ENCODE results near the gene PTGS1. TPM values are rescaled to one million over a fixed set of nuclear protein-coding genes. Genes with fewer than 3 reads are reported as not detected.
A peak's percentile ranks its signal among the peaks of the same experiment; 100 is the strongest.

The PTGS1 gene
- total and polyA plus RNA-seq, 2 donors (not counting 1 experiment from before 2014, with no cell fraction given) = 9.5 to 15.3 TPM

DNA sequence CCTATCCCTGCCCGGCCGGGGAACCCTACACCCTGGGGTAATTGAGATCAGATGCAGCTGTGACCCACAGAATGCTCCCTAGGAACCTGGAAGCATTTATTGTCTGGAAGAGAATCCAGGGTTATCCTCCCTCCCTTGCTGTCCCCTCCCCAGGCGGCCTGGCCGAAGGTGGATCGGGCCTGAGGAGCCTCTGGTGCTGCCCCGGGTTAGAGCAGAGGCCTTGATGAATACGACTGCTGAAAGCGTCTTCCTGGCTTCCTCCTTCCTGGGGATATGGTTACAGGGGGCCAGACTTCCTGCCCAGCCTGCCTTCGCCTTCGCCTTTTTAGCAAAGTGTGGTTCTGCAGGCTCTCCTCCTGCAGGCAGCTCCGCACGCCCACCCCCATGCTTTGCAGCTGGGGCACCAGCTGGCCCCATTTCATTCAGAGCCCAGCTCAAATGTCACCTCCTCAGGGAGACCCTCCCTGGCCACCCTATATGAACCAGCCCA is 22.5 kb upstream of the PTGS1 start:
- Histone ChIP-seq H3K79me2 (ENCODE audit: control insufficient read depth, insufficient read depth, low read length) (no peaks in the 10 kb centered on the region), H3K4me1 (ENCODE audit: control insufficient read depth in 2 of 2, insufficient read depth in 2 of 2, low read length in 2 of 2) (peaks cover 9 to 12% of the 10 kb centered on the region in 2 donors), H2AFZ (ENCODE audit: insufficient read depth, low read depth, low read length, poor library complexity, severe bottlenecking) (no peak overlapping the region), H3K36me3 (replicated peaks in 1 of 2; ENCODE audit: control extremely low read depth in 1 of 2, control insufficient read depth in 1 of 2, extremely low read depth in 1 of 2, insufficient read depth in 2 of 2, low read length in 1 of 2) (no peaks in the 10 kb centered on the region), H4K20me1 (ENCODE audit: control insufficient read depth, insufficient read depth, low read length, poor library complexity, severe bottlenecking) (no peaks in the 10 kb centered on the region), H3K4me2 (replicated peaks; ENCODE audit: low read depth, low read length, poor library complexity, severe bottlenecking) (no peak overlapping the region), H3K27me3 (replicated peaks in 1 of 4; ENCODE audit: control extremely low read depth in 1 of 4, control insufficient read depth in 3 of 4, insufficient read depth in 4 of 4, low read length in 3 of 4) (peaks cover 0 to 33% (median 12%) of the 10 kb centered on the region in 4 experiments), H3K27ac (ENCODE audit: low read length in 2 of 2) (no peak overlapping the region), H3K9ac (ENCODE audit: low read length) (no peak overlapping the region), H3K9me3 (ENCODE audit: control extremely low read depth in 1 of 3, control insufficient read depth in 2 of 3, insufficient read depth in 1 of 3, low read length in 2 of 3) (peaks cover 0 to 14% (median 0%) of the 10 kb centered on the region in 3 donors), H3K4me3 (ENCODE audit: control extremely low read depth in 1 of 5, extremely low read depth in 1 of 5, insufficient read depth in 1 of 5, low read depth in 2 of 5, low read length in 4 of 5) (no peak overlapping the region)
- H3K27me3 Mint-ChIP-seq = peaks cover 39% of the 10 kb centered on the region
- no peak for DNase-seq
- POLR2A ChIA-PET = no interaction called here
- CTCF ChIA-PET = interaction anchor here (10.9 to 15.5 kb wide), 2 partner anchors 226 to 251 kb away, joined by 159 to 323 read pairs; no protein-coding TSS in a partner anchor
- ATAC-seq (ENCODE audit: low read depth) = no peak
- intact Hi-C loops (cut with micrococcal nuclease) = no loop called here
- WGBS (ENCODE audit: insufficient coverage) = 18% methylated on average over 10 of the region's 12 CpGs
- no peak overlapping the region for H3K4me3 Mint-ChIP-seq
- H3K27ac Mint-ChIP-seq = no peak overlapping the region
- peaks cover 6% of the 10 kb centered on the region for H3K4me1 Mint-ChIP-seq
- TF ChIP-seq, protein P1, sequence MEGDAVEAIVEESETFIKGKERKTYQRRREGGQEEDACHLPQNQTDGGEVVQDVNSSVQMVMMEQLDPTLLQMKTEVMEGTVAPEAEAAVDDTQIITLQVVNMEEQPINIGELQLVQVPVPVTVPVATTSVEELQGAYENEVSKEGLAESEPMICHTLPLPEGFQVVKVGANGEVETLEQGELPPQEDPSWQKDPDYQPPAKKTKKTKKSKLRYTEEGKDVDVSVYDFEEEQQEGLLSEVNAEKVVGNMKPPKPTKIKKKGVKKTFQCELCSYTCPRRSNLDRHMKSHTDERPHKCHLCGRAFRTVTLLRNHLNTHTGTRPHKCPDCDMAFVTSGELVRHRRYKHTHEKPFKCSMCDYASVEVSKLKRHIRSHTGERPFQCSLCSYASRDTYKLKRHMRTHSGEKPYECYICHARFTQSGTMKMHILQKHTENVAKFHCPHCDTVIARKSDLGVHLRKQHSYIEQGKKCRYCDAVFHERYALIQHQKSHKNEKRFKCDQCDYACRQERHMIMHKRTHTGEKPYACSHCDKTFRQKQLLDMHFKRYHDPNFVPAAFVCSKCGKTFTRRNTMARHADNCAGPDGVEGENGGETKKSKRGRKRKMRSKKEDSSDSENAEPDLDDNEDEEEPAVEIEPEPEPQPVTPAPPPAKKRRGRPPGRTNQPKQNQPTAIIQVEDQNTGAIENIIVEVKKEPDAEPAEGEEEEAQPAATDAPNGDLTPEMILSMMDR (IDR thresholded peaks at IDR 0.05) = no peak
- TF ChIP-seq EZH2 (IDR thresholded peaks at IDR 0.05; ENCODE audit: borderline replicate concordance, insufficient read depth, low read depth, low read length, poor library complexity, severe bottlenecking) = no peak
- H3K9me3 Mint-ChIP-seq (ENCODE audit: insufficient read depth) = peaks cover 2% of the 10 kb centered on the region

DNA sequence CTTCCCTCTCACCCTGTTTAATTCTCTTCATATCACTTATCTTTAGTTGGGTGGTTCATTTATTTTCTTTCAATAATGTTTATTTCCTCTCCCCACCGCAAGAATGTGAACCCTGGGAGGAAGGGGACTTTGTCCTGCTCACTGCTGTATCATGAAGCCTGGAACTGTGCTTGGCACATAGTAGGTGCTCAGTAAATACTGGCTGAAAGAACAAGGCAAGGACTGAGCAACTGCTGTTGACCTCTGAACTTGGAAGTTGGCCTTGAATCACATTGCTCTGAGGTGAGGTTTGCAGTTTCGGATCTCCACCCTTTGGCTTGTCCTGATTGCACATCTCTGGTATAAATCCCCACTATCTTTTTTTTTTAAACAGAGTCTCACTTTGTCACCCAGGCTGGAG is 22.0 kb upstream of the PTGS1 start:
- Mint-ChIP-seq H3K27me3 (peaks cover 39% of the 10 kb centered on the region), H3K9me3 (ENCODE audit: insufficient read depth) (peaks cover 4% of the 10 kb centered on the region), H3K4me1 (peaks cover 6% of the 10 kb centered on the region), H3K4me3 (peak overlapping the region; percentile 44), H3K27ac (no peak overlapping the region)
- DNase-seq = no peak
- WGBS (ENCODE audit: insufficient coverage) = 100% methylated on average over 1 of the region's 2 CpGs
- H3K79me2 ChIP-seq (ENCODE audit: control insufficient read depth, insufficient read depth, low read length) = no peaks in the 10 kb centered on the region
- intact Hi-C loops (cut with micrococcal nuclease) = no loop called here
- H3K27ac ChIP-seq (ENCODE audit: low read length in 2 of 2) = no peak overlapping the region
- H3K4me2 ChIP-seq (replicated peaks; ENCODE audit: low read depth, low read length, poor library complexity, severe bottlenecking) = no peak overlapping the region
- H4K20me1 ChIP-seq (ENCODE audit: control insufficient read depth, insufficient read depth, low read length, poor library complexity, severe bottlenecking) = no peaks in the 10 kb centered on the region
- no peak for TF ChIP-seq EZH2 (IDR thresholded peaks at IDR 0.05; ENCODE audit: borderline replicate concordance, insufficient read depth, low read depth, low read length, poor library complexity, severe bottlenecking)
- TF ChIP-seq, protein P1 (IDR thresholded peaks at IDR 0.05) = no peak
- H3K9me3 ChIP-seq (ENCODE audit: control extremely low read depth in 1 of 3, control insufficient read depth in 2 of 3, insufficient read depth in 1 of 3, low read length in 2 of 3) = peaks cover 0 to 19% (median 0%) of the 10 kb centered on the region in 3 donors
- no peak overlapping the region for H3K9ac ChIP-seq (ENCODE audit: low read length)
- H3K4me1 ChIP-seq (ENCODE audit: control insufficient read depth in 2 of 2, insufficient read depth in 2 of 2, low read length in 2 of 2) = peaks cover 9 to 12% of the 10 kb centered on the region in 2 donors
- ChIA-PET POLR2A (no interaction called here), CTCF (interaction anchor here (2.2 to 15.5 kb wide), 3 partner anchors 226 to 251 kb away, joined by 12 to 323 read pairs (median 159); no protein-coding TSS in a partner anchor)
- peaks cover 0 to 35% (median 12%) of the 10 kb centered on the region in 4 experiments for H3K27me3 ChIP-seq (replicated peaks in 1 of 4; ENCODE audit: control extremely low read depth in 1 of 4, control insufficient read depth in 3 of 4, insufficient read depth in 4 of 4, low read length in 3 of 4)
- no peak overlapping the region for H2AFZ ChIP-seq (ENCODE audit: insufficient read depth, low read depth, low read length, poor library complexity, severe bottlenecking)
- no peak for ATAC-seq (ENCODE audit: low read depth)
- no peaks in the 10 kb centered on the region for H3K36me3 ChIP-seq (replicated peaks in 1 of 2; ENCODE audit: control extremely low read depth in 1 of 2, control insufficient read depth in 1 of 2, extremely low read depth in 1 of 2, insufficient read depth in 2 of 2, low read length in 1 of 2)
- no peak overlapping the region for H3K4me3 ChIP-seq (ENCODE audit: control extremely low read depth in 1 of 5, extremely low read depth in 1 of 5, insufficient read depth in 1 of 5, low read depth in 2 of 5, low read length in 4 of 5)
